ENCODE data around the gene CD28. TPM values are rescaled to one million over a fixed set of nuclear protein-coding genes. Genes with fewer than 3 reads are reported as not detected.
"Not testable (repeated sequence)": the region's sequence is repeated elsewhere in the genome, so short reads cannot be mapped to it uniquely, and the experiment has no call there.

The CD28 gene
- polyA plus RNA-seq, 3 donors: 1.1 to 2.5 (median 1.9) TPM

DNA sequence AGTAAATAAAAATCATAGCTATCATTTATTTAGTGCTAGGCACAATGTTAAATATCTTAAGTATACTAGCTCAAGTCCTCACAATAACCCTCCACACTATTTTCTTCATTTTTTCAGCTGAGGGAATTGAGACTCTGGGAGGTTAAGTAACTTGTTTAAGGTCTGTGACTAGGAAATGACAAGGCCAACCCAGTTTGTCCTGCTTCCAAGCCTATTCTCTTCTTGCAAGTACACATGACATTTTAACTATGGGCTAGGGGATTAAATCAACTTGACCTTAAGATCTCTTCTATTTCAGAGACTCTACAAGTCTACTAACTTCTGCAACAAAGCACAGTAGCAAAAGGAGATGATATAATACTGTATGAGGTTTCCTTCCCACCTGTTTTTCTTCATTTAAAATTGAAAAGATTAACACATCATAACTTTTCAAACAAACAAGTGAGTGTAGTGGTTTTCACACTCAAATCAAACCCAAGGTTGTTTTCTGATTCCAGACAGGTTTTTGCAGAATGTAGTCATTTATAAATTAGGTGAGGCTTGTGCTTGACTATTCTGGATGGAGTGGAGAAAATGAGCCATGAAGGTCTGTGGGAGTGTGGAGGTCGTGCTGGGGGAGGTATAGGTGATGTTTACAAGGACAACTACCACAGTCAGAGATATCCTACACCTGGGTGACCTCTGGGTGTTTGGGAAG is 57.0 kb downstream of the CD28 start:
- DNase-seq (ENCODE audit: extremely low read depth in 1 of 11, low read depth in 9 of 11, low spot score in 4 of 11): peak in 6 of 11 donors; percentile 9 to 40 (median 32)

DNA sequence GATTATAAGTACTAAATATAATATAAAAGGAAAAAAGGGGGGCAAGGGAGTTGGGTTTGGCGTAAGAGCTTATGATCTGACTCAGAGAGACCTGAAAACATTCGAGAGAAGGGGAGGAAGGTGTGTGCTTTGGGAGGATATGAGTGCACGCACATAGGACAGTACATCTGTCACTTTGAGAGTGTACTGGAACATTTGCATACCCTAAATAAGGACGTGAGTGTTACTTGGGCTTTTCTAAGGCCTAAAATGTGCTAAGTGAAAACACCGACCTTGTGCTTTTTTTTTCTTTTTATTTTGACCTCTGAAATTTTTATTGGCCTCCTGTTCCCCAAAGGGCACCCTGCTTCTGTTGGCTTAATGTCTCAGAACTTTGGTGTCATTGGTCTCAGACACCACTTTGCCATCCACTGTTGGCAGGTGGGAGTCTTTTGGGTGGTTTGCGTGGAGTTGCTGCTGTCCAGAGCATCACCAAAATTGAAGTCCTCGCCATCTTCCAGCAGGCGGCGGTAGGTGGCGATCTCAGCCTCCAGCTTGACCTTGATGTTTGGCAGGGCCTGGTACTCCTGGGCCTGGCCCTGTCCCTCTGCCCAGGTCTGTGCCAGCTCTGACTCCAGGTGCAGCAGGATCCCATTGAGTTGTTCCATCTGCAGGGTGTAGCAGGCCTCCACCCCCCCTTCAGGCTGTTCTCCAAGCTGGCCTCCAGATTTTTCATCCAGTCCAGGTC is 57.7 kb downstream of the CD28 start:
- DNase-seq (ENCODE audit: extremely low read depth in 1 of 11, low read depth in 9 of 11, low spot score in 4 of 11): no peak

- no peak for DNase-seq (ENCODE audit: extremely low read depth in 1 of 11, low read depth in 9 of 11, low spot score in 4 of 11)
Measured at GRCh38 chr2:203772456-203773165, 66.2 kb downstream of the CD28 start.

- DNase-seq (ENCODE audit: extremely low read depth in 1 of 11, low read depth in 9 of 11, low spot score in 4 of 11): no peak
Measured at GRCh38 chr2:203774760-203775159, 68.3 kb downstream of the CD28 start.

- no peak for DNase-seq (ENCODE audit: extremely low read depth in 1 of 11, low read depth in 9 of 11, low spot score in 4 of 11)
Measured at GRCh38 chr2:203775684-203776083, 69.2 kb downstream of the CD28 start.

- DNase-seq (ENCODE audit: extremely low read depth in 1 of 11, low read depth in 9 of 11, low spot score in 4 of 11): no peak
Measured at GRCh38 chr2:203777030-203777429, 70.6 kb downstream of the CD28 start.

DNA sequence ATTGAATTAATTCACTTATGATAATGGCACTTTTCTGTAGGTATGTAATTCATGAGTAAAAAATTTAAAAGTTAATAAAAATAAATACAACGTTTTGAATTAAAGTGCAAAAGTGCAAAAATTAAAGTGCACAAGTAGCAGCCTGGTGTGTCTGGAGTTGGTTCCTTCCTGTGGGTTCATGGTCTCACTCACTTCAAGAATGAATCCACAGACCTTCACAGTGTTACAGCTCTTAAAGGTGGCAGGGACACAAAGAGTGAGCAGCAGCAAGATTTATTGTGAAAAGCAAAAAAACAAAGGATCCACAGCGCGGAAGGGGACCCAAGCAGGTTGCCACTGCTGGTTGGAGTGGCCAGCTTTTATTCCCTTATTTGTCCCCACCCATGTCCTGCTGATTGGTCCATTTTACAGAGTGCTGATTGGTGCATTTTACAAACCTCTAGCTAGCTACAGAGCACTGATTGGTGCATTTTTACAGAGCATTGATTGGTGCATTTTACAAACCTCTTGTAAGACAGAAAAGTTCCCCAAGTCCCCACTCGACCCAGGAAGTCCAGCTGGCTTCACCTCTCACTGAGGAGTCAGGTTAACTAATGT is 73.1 kb downstream of the CD28 start:
- not testable (repeated sequence) for DNase-seq (ENCODE audit: extremely low read depth in 1 of 11, low read depth in 9 of 11, low spot score in 4 of 11)

GRCh38 chr2:203780231-203780630 is 73.8 kb downstream of the CD28 start:
- no peak for DNase-seq (ENCODE audit: extremely low read depth in 1 of 11, low read depth in 9 of 11, low spot score in 4 of 11)

GRCh38 chr2:203781151-203781550 is 74.7 kb downstream of the CD28 start:
- no peak for DNase-seq (ENCODE audit: extremely low read depth in 1 of 11, low read depth in 9 of 11, low spot score in 4 of 11)

- peak in 5 of 11 donors; percentile 33 to 48 (median 36) for DNase-seq (ENCODE audit: extremely low read depth in 1 of 11, low read depth in 9 of 11, low spot score in 4 of 11)
Measured at GRCh38 chr2:203782262-203782976, 76.0 kb downstream of the CD28 start.

DNA sequence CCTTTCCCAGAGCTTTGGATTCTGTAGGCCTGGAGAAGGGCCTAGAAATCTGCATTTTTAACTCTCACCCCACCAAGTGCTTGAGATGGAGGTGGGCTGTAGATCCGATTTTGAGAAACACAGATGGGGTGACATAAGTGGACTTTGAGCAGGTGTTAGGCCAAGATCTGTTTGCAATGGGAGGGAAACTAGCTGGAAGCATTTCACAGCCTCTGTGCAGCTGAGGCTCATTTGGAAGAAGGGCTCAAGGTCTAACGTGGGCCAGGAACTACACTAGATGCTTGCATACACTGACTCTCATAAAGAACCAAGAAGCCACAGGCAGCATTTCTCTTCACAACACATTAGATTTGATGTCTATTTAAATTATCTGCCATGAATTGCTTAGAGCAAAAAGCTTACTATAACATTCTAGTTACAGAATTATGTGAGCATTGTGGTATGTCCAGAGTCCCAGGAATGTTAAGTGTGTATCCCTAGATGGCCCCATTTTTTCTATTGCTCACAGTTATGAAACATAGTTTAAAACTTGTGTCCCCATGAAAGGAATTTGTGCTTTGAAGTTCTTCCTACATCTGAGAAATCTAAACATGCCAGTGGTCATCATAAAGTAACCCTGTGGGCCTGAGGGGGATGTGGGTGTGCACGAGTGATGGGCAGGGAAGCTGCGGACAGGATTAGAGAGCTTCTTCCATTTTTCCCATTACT is 77.2 kb downstream of the CD28 start:
- DNase-seq (ENCODE audit: extremely low read depth in 1 of 11, low read depth in 9 of 11, low spot score in 4 of 11): no peak

- DNase-seq (ENCODE audit: extremely low read depth in 1 of 11, low read depth in 9 of 11, low spot score in 4 of 11): not testable (repeated sequence)
Measured at GRCh38 chr2:203784710-203785270, 78.4 kb downstream of the CD28 start.

GRCh38 chr2:203785391-203786110 is 79.1 kb downstream of the CD28 start:
- not testable (repeated sequence) for DNase-seq (ENCODE audit: extremely low read depth in 1 of 11, low read depth in 9 of 11, low spot score in 4 of 11)

DNA sequence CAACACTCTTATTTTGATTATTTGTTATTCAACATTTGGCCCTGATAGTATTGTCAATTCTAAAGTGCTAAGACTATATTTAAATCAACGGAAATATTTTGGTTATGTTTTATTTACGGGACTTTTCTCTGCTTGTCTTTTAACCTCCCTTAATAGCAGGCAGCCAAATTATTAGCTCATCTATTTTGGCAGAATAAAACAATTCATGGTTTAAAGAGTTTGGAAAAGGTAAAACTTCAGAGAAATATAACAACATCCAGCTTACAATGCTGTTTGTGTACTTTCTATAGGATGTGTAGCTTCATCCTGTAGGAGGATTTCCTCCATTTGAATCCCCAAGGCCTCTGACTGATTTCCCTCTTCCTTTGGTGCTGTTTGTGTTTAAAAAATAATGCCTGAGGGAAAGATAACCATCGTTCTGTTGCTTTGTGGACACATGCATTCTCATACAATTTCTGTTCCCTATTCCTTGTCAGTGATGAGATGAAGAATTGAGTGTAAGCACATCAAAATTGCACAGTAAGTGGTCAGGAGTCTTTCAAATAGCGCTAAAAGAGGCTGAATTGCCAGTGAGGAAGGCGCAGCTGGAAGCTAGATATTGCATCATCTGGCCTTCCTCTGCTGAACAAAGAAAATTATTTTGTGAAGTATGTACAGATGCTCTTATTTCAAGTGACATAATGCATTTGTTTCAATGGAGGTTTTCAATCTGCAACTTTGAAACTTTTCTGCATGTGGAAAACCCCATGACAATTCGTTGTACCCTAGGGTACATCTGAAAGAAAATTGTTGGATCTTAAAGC is 80.3 kb downstream of the CD28 start:
- no peak for DNase-seq (ENCODE audit: extremely low read depth in 1 of 11, low read depth in 9 of 11, low spot score in 4 of 11)

- DNase-seq (ENCODE audit: extremely low read depth in 1 of 11, low read depth in 9 of 11, low spot score in 4 of 11): no peak
Measured at GRCh38 chr2:203787979-203788378, 81.5 kb downstream of the CD28 start.
